ENCODE results near the gene ACER1.

DNA sequence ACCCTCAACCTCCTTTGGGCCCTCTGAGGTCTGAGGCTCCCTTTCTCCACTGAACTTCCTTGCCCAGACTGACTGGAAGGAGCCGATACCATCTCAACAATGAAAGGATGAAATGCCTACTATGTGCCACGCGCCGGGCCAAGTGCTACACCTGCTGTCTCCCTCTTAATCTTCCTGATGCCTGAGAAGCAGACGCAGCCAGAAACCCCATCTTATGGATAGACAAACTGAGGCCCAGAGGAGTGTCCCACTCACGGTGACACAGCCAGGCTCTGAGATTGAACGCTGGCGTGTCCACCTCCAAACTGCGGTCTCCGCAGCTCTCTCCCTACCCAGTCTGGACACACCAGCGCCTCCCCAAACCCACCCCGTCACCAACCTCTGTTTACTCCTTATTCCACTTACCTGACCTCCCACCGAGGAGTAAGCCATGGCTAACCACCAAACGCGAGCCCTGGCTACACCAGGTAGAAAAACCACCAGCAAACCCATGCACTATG lies 74.5 kb downstream of the ACER1 start:
- TF ChIP-seq, protein P1, sequence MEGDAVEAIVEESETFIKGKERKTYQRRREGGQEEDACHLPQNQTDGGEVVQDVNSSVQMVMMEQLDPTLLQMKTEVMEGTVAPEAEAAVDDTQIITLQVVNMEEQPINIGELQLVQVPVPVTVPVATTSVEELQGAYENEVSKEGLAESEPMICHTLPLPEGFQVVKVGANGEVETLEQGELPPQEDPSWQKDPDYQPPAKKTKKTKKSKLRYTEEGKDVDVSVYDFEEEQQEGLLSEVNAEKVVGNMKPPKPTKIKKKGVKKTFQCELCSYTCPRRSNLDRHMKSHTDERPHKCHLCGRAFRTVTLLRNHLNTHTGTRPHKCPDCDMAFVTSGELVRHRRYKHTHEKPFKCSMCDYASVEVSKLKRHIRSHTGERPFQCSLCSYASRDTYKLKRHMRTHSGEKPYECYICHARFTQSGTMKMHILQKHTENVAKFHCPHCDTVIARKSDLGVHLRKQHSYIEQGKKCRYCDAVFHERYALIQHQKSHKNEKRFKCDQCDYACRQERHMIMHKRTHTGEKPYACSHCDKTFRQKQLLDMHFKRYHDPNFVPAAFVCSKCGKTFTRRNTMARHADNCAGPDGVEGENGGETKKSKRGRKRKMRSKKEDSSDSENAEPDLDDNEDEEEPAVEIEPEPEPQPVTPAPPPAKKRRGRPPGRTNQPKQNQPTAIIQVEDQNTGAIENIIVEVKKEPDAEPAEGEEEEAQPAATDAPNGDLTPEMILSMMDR (IDR thresholded peaks at IDR 0.05): no peak
- TF ChIP-seq POLR2A (IDR thresholded peaks at IDR 0.05): no peak
